Germinal center (tissue), 1 donor: ENCODE measurements around the gene TJAP1.
"Not testable (repeated sequence)": the region's sequence is repeated elsewhere in the genome, so short reads cannot be mapped to it uniquely, and the experiment has no call there.

Experiments
- DNase-seq: peaks from one replicate; pipeline ENCODE4 v3.0.0; 2012; ENCODE audit warnings: mixed read lengths, low spot score

TJAP1 gene

GRCh38 chr6:43454290-43454695 is 23.1 kb upstream of the TJAP1 start:
- DNase-seq, result peak; percentile 68

- peak; percentile 65 for DNase-seq
Observed at GRCh38 chr6:43454696-43455530, 22.5 kb upstream of the TJAP1 start.

DNA sequence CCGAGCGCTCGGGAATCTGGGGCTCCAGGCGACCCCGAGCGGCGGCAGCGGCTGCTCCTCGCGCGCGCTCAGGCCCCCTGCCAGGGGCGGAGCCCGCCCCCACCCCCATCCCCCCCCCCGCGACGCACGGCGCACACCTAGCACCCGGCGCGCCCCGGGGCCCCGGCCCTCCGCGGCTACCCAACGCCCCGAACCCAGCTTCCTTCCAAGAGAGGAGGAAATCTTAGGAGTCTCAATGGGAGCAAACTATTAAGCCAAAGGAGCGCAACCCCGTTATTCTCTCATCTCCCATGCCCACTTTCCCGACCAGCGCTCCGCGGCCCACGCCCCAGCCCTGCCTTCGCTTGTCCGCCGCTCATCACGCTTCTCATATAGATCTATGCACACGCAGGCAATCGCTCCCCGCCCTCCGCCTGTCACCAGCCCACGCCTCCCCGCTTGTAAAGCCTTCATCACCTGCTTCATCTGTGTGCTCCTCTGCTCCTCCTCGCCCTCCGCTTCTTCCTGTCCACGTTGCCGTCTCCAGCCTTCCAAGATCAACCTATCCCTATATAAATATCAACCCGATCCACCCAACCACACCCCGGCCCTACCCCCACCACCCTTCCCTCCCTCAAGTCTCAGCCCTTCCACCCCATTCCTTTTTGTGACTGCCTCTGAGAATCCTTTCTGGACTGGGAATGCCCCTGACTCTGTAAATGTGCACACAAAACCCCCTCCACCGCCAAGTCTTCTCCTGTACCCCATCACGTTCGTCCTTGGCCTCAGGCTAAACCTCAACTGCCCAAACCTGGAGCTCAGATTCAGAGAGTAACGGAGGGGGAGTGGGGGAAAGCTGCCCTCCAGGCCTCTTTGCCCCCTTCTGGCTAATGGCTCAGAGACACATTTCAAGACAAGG is 21.6 kb upstream of the TJAP1 start, which contains the start of gene DLK2:
TSS of gene DLK2 (minus strand) at position 18 of the 898 bp plus-strand sequence. CDS start 723 bp downstream, outside the sequence.
- peak; percentile 59 for DNase-seq

DNA sequence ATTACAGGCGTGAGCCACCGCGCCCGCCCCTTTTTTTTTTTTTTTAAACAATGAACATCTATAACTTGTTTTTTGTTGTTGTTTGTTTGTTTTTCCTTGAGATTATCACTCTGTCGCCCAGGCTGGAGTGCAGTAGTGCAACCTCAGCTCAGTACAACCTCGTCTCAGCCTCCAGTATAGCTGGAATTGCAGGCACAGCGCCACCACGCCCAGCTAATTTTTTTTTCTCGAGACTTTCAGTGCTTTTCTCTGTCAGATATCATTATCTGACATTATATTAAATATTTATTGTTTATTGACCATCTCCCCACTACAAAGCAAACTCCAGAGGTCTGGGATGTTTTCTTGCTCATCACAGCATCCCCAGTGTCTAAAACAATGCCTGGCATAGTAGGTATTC is 19.7 kb upstream of the TJAP1 start:
- no peak for DNase-seq

DNA sequence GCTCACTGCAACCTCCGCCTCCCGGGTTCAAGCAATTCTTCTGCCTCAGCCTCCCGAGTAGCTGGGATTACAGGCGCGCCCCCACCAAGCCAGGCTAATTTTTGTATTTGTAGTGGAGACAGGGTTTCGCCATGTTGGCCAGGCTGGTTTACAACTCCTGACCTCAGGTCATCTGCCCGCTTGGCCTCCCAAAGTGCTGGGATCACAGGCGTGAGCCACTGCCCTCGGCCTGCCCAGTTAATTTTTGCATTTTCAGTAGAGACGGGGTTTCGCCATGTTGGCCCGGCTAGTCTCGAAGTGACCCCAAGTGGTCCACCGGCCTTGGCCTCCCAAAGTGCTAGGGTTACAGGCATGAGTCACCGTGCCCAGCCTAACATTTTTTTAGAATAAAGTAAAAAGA is 19.2 kb upstream of the TJAP1 start:
- not testable (repeated sequence) for DNase-seq

GRCh38 chr6:43459535-43459934 is 17.8 kb upstream of the TJAP1 start:
- DNase-seq, result no peak

DNA sequence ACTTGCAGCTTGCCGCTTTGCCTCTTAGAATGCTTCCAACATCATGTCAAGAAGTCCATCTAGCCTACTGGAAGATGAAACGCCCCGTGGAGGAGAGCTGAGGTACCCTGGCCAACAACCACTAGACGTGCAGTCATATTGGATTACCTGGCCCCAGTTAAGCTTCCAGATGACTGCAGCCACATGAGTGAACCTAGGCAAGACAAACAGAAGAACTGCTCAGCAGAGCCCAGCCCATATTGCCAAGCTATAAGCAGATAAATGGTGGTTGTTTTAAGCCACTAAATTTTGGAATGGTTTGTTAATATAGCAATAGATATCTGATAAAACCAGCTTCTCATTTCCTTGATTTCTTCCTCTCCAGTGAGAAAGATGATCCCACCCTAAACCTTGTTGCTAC is 17.3 kb upstream of the TJAP1 start:
- no peak for DNase-seq

GRCh38 chr6:43461936-43462335 is 15.4 kb upstream of the TJAP1 start:
- DNase-seq, result no peak

GRCh38 chr6:43464337-43464736 is 13.0 kb upstream of the TJAP1 start:
- DNase-seq, result no peak

GRCh38 chr6:43465948-43466347 is 11.4 kb upstream of the TJAP1 start:
- no peak for DNase-seq

DNA sequence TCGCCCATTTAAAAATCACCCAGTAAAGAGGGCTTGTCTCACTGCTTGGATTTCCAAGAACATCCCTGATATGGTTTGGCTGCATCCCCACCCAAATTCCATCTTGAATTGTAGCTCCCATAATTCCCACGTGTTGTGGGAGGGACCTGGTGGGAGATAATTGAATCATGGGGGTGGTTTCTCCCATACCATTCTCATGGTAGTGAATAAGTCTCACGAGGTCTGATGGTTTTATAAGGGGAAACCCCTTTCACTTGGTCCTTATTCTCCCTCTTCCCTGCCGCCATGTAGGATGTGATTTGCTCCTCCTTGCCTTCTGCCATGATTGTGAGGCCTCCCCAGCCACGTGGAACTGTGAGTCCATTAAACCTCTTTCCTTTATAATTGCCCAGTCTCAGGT is 10.1 kb upstream of the TJAP1 start:
- not testable (repeated sequence) for DNase-seq

DNA sequence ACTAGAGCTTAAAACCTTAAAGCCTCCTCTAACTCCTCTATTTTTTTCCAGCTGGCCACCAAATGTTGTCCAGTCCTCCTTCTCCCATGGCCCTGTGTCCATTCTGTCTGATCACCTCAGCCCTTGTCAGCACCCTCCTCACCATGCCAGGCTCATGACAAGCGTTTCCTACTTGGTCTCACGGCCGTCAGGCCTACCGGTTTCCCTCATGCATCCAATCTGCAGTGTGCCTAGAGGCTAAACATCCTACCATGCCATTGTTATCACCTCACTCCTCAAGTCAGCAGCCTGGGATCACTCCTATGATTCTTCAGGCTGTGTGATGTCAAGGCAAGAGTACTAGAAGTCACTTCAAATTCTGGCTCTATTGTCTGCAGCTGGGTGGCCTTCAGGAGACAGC is 9.6 kb upstream of the TJAP1 start:
- no peak for DNase-seq

GRCh38 chr6:43468240-43468639 is 9.1 kb upstream of the TJAP1 start:
- no peak for DNase-seq

- no peak for DNase-seq
Observed at GRCh38 chr6:43468748-43469681, 8.4 kb upstream of the TJAP1 start.

GRCh38 chr6:43469947-43470346 is 7.4 kb upstream of the TJAP1 start:
- no peak for DNase-seq

DNA sequence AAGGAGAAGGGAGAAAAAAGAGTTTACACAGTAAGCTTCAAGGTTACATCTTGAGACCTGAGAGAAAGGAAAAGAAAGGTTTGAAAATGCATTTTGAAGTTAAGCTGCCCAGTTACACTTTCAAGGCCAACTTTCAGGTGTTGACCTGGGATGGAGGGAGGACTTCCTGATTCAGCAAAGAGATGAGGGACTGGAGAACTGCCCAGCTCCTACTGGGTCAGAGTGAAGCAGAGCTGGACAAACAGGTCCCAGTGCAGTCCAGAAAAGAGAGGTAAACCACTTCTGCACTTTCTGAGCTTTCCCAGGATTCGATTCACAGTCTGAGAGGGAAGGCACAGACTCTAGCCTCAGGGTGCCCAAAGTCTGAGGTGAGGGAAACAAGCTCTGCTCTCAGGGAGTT is 6.0 kb upstream of the TJAP1 start:
- no peak for DNase-seq

DNA sequence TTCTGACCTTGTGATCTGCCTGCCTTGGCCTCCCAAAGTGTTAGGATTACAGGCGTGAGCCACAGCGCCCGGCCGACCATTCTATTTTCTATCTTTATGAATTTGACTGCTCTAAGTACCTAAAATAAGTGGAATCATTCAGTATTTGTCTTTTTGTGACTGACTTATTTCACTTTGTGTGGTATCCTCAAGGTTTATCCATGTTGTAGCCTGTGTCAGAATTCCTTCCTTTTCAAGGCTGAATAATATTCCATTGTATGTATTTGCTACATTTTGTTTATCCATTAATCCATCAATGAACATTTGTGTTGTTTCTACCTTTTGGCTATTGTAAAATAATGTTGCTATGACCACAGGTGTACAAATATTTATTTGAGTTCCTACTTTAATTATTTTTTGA is 4.9 kb upstream of the TJAP1 start:
- DNase-seq, result no peak

DNA sequence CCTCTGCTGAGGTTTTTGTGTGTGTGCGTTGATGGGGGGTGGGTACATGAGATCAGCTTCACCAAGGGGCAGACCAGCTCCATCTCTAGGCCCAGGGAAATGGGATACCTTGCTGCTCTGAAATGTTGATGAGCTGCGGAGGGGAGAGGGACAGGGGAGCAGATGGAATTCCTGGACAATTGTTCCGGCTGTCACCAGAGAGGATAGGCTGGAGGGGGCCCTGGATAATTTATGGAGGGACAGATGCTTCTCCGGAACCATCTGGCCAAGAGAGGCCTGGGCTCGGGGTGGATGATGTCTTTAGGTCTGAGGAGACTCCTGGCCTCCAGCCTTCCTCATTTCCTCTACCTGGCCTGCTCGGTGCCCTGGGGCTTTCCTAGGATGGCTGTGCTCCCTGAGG is 1.9 kb upstream of the TJAP1 start:
- no peak for DNase-seq

GRCh38 chr6:43476746-43477145 is 624 bp upstream of the TJAP1 start:
- no peak for DNase-seq

GRCh38 chr6:43478008-43478372 is 620 bp downstream of the TJAP1 start:
- no peak for DNase-seq

GRCh38 chr6:43481075-43481474 is 3.7 kb downstream of the TJAP1 start:
- no peak for DNase-seq
